Measurements from ENCODE around the gene TNFSF13. TPM values are rescaled to one million over a fixed set of nuclear protein-coding genes. Genes with fewer than 3 reads are reported as not detected.

The TNFSF13 gene
- total RNA-seq, 1 donor from 2014 or later: 2.4 TPM

DNA sequence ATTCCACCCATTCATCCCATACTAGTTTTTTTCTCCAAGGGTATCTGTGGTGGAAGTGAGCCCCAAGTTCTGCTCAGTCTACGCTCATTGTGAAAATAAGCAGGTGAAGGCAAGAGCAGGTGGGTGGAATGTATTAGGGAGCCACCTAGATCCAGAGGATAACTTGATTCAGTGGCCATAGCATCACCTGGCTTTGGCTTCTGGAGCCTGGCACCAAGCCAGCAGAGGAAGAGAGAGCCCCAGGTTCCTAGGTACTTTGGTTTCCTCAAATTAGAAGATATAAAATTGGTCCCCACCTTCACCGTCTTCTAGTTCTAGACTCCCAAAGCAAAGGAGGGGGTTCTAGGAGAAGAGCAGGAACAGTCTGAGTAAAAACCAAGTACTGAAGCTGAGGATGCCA, 52.1 kb downstream of the TNFSF13 start:
- no peak for DNase-seq
- Mint-ChIP-seq H3K27ac (no peak overlapping the region), H3K36me3 (ENCODE audit: low read depth) (peaks cover 25% of the 10 kb centered on the region), H3K4me1 (peaks cover 35% of the 10 kb centered on the region), H3K9me3 (no peaks in the 10 kb centered on the region), H3K27me3 (no peaks in the 10 kb centered on the region), H3K4me3 (no peak overlapping the region)
- intact Hi-C loops (cut with micrococcal nuclease): no loop called here

Other genes with a start within 250 kb of the TNFSF13 start
- gene GPS2, start 243.4 kb upstream of the TNFSF13 start, total RNA-seq: 51.5 and 56.2 TPM in 2 replicates
- gene NEURL4, start 229.4 kb upstream of the TNFSF13 start, total RNA-seq: 59.3 and 59.6 TPM in 2 replicates
- gene ACAP1, start 222.2 kb upstream of the TNFSF13 start, total RNA-seq: 262 and 275 TPM in 2 replicates
- gene KCTD11, start 206.6 kb upstream of the TNFSF13 start, total RNA-seq: 7.0 and 7.6 TPM in 2 replicates
- gene TMEM95, start 203.6 kb upstream of the TNFSF13 start, total RNA-seq: not detected in 2 replicates
- gene TNK1, start 177.7 kb upstream of the TNFSF13 start, total RNA-seq: 5.3 and 5.5 TPM in 2 replicates
- gene PLSCR3, start 164.2 kb upstream of the TNFSF13 start, total RNA-seq: 75.5 and 79.8 TPM in 2 replicates
- gene TMEM256, start 154.7 kb upstream of the TNFSF13 start, total RNA-seq: 47.4 and 59.3 TPM in 2 replicates
- 2.9 and 3.0 TPM in 2 replicates for gene NLGN2, start 150.9 kb upstream of the TNFSF13 start, total RNA-seq
- gene SPEM1, start 138.4 kb upstream of the TNFSF13 start, total RNA-seq: not detected in 2 replicates
- gene SPEM2, start 133.1 kb upstream of the TNFSF13 start, total RNA-seq: not detected in 2 replicates
- not detected in 2 replicates for gene SPEM3, start 129.9 kb upstream of the TNFSF13 start, total RNA-seq
- 12.8 and 12.9 TPM in 2 replicates for gene TMEM102, start 123.3 kb upstream of the TNFSF13 start, total RNA-seq
- gene FGF11, start 119.2 kb upstream of the TNFSF13 start, total RNA-seq: 9.4 and 9.5 TPM in 2 replicates
- 6.1 and 7.2 TPM in 2 replicates for gene CHRNB1, start 113.7 kb upstream of the TNFSF13 start, total RNA-seq
- 16.0 and 16.1 TPM in 2 replicates for gene ZBTB4, start 79.1 kb upstream of the TNFSF13 start, total RNA-seq
- not detected in 2 replicates for gene SLC35G6, start 77.3 kb upstream of the TNFSF13 start, total RNA-seq
- 226 and 230 TPM in 2 replicates for gene POLR2A, start 74.4 kb upstream of the TNFSF13 start, total RNA-seq
- gene TNFSF12, start 9.7 kb upstream of the TNFSF13 start, total RNA-seq: 21.5 and 21.8 TPM in 2 replicates
- gene SENP3, start 3.2 kb downstream of the TNFSF13 start, total RNA-seq: 89.7 and 93.0 TPM in 2 replicates
- gene CD68, start 20.9 kb downstream of the TNFSF13 start, total RNA-seq: 3.2 and 3.5 TPM in 2 replicates
- gene MPDU1, start 25.1 kb downstream of the TNFSF13 start, total RNA-seq: 92.5 and 104 TPM in 2 replicates
- gene SOX15, start 31.3 kb downstream of the TNFSF13 start, total RNA-seq: 0.43 TPM in 1 of 2 replicates, not detected in the other
- 62.6 and 64.4 TPM in 2 replicates for gene FXR2, start 56.1 kb downstream of the TNFSF13 start, total RNA-seq
- 16.5 and 17.7 TPM in 2 replicates for gene SAT2, start 69.1 kb downstream of the TNFSF13 start, total RNA-seq
- gene SHBG, start 71.4 kb downstream of the TNFSF13 start, total RNA-seq: not detected in 2 replicates
- 0.14 and 0.37 TPM in 2 replicates for gene ATP1B2, start 92.2 kb downstream of the TNFSF13 start, total RNA-seq
- 177 and 178 TPM in 2 replicates for gene TP53, start 128.7 kb downstream of the TNFSF13 start, total RNA-seq
- gene WRAP53, start 129.7 kb downstream of the TNFSF13 start, total RNA-seq: 33.8 and 35.0 TPM in 2 replicates
- 0.05 TPM in 1 of 2 replicates, not detected in the other for gene EFNB3, start 146.5 kb downstream of the TNFSF13 start, total RNA-seq
- not detected in 2 replicates for gene DNAH2, start 159.0 kb downstream of the TNFSF13 start, total RNA-seq